GM21526 (cell line): Measurements from ENCODE around the gene ANGPT4.

Source experiments
- ATAC-seq: cut with Tn5 transposase; IDR thresholded peaks from one replicate; pipeline ENCODE4 v1.9.1; 2021; ENCODE audit warnings: moderate library complexity; ENCODE audit not compliant: unreplicated experiment, low FRiP score

ANGPT4 gene

DNA sequence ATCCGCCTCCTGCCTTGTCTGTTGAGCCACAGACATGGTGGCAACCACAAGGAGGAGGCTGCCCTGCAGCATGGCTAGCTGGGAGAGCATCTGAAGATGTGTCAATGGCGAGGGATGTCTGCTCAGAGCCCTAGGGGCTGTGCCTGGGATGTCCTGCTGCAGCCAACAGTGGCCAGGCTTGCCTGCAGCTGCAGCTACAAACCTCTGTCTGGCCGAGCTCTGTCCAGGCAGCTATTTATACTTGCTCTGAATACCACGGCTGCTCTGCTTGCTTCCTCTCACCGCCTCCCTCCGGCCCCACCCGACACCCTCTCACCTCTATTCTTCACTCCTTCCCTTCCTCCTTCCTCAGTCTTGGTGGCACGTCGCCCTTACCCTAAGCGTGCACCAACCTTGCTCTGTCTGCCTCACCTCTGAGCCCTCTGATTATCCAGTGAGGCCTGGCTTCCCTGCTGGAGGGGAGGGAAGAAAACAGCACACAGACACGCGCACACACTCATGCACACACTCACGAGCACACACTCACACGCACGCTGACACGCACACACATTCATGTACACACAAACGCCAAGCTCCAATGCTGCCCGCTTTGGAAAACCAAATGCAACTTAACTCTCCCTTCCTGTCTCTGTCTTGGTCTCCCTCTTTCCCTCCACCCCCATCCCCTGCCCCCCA lies at the start of gene ANGPT4:
TSS of gene ANGPT4 (minus strand) at position 210 of the 675 bp plus-strand sequence. CDS start at position 90, 120 bp downstream.
- ATAC-seq: no peak

DNA sequence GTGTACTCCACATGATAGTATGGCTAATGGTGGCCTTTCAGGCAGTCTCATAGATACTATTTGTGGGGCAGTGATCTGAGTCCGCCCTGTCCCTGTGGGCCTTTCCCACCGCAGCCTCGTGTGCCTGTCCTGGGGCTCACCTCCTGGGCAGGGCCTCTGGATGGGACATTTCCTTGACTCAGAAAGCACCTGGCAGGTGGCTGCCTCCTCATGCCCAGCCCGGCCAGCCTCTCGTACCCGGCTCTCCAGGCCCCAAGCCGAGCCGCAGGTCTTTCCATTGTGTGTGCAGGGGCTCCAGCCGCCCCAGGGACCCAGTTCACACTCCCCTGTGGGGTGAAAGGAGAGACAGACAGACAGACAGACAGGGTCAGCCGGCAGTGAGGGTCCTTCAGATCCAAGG lies 47.7 kb upstream of the ANGPT4 start:
- no peak for ATAC-seq

GRCh38 chr20:962683-963082 lies 46.5 kb upstream of the ANGPT4 start:
- ATAC-seq: no peak

GRCh38 chr20:962223-962622 lies 46.1 kb upstream of the ANGPT4 start:
- ATAC-seq: no peak

DNA sequence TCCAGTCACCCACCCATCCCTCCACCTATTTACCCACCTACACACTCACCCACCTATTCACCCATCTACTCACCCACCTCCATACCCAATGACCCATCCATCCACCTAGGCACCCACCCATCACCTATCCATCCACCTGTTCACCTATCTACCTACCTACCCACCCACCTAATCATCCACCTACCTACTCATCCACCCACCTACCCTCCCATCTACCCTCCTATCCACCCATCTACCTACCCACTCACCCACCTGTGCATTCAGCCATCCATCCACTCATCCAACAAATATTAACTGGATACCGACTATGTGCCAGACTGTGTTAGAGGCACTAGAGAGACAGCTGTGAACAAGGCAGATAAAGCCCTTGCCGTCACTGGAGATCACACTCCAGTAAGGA lies 45.6 kb upstream of the ANGPT4 start:
- ATAC-seq: no peak

DNA sequence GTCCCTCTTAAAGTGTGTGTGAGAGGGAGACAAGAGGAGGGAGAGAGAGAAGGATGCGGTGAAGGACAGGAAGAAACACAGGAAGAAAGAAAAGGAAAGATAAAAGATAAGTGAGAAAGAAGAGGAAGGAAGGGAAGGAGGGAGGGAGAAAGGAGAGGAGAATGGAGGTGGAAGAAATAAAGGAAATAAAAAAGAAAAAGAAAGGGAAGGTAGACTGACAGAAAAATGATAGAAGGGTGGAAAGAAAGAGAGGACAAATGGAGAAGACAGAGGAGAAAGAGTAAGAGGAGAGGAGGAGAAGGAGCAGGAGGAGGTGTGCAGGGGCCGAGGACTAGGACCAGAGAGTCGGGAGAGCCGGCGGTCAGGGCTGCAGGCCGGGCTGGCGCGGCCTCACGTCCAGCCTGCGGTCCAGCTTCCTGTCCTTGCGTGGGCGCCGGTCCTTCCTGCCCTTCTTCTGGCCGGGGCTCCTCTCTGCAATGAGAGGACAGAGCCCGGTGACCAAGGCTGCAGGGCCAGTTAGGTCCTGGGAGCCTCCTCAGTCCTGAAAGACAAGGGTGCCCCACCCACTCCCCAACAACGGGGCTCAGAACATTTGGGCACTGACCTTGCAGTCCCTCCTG lies 44.0 kb upstream of the ANGPT4 start:
- ATAC-seq: no peak

DNA sequence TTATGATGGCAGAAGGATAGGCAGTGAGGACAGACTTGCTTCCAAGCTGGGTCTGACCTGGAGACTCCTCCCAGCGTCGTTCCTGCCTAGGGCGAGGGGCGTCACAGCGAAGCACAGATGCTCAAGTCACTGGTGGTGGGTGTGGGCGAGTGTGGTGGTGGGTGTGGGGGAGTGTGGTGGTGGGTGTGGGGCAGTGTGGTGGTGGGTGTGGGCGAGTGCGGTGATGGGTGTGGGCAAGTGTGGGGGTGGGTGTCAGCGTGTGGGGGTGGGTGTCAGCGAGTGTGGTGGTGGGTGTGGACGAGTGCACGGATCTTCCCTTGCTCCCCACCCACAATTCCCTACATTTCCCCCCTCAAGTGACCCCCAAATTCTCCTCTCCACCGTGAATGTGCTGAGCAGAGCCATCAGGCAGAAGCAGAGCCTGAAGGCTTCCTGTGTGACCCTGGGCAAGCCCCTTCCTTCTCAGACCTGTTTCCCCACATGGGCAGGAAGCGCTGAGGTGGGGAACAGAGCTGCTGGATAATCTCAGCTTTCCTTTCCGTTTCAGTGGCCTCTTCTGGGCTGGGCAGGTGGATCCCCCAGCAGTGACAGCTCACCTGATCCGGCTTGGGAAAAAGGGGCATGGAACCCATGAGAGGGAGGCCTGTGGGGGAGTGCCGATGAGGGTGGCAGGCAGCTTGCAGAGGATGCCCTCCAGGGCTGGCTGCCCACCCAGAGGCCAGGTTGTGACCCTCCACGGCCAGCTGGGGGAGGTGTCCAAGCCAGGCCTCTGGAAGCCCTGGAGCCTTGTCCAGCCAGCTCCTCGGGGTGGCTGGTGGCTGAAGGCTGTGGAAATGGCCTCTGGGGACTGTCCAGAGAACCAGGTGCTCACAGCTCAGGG lies 43.0 kb upstream of the ANGPT4 start:
- no peak for ATAC-seq

DNA sequence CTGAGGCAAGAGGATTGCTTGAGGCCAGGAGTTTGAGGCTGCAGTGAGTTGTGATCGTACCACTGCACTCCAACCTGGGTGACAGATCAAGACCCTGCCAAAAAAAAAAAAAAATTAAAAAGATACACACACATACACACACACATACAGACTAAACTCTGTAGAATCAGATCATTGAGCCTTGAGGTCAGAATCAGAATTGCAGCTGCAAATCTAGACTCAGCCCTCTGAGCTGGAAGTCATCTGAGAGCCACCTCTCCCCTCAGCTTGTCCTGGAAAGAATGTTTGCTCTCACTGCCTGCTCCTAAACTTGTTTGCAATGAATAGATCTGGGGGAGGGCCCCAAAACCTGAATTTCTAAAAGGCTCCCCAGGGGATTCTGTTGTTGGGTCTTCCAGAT lies 41.4 kb upstream of the ANGPT4 start:
- ATAC-seq: no peak

DNA sequence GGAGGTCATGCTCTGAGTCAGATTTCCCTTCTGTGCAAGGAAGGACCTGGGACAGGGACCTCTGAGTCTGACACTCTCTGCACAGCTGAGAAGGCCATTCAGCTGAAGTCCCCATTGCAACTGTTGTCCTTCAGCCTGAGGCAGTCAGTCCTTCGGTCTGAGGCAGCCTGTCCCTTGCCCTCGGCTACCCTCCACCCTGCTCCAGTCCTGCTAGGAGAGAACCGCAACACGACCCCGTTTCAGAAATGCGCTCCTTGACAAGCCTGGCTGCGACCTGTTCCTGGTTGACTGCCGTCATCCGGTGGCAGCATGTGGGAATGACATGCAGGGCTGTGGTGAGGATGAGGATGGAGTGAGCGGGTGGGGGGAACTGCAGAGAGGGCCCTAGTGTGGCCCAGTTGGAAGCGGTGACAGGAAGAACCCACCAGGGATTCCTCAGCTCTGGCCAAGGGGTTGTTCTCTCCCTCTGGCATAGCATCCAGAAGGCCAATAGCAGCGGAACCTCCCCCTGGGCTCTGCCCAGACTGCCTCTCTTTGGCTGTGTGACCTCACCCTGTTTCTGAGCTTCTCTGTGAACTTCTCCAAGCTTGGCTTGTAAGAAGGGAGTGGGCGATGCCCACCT lies 40.3 kb upstream of the ANGPT4 start:
- no peak for ATAC-seq

DNA sequence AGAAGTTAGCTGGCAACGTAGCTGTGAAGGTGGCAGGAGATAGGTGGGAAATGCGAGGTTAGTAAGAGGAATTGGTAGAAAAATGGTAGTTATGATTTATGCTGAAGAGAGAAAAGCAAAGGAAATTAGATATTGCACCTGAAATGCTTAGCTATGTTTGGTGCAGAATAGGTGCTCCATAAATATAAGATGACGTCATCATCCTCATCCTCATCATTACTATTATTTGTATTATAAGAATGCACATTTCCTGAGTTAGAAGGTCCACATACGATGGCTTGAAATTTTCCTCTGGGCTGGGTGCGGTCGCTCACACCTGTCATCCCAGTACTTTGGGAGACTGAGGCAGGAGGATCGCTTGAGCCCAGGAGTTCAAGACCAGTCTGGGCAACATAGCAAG lies 39.5 kb upstream of the ANGPT4 start:
- ATAC-seq: no peak

DNA sequence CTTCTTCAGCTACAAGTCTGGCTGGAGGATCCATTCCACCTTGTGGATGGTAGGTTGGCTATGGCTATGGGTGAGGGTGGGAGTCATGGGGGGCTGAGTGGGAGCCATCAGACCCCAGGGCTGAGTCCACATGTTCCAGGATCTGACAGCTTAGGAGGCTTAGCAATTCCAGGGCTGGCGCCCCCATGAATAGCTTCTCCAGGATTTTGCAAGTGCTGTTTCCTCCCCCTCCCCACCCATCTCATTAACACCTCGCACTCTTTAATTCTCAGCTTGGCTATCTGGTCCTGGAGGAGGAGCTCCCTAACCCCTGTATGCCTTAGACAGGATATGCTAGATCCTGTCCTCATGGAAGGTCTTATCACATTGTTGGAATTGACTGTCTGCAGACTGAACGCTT lies 39.0 kb upstream of the ANGPT4 start:
- no peak for ATAC-seq

GRCh38 chr20:953742-954141 lies 37.6 kb upstream of the ANGPT4 start:
- ATAC-seq: no peak

- no peak for ATAC-seq
Measured at GRCh38 chr20:952196-952795, 36.2 kb upstream of the ANGPT4 start.

DNA sequence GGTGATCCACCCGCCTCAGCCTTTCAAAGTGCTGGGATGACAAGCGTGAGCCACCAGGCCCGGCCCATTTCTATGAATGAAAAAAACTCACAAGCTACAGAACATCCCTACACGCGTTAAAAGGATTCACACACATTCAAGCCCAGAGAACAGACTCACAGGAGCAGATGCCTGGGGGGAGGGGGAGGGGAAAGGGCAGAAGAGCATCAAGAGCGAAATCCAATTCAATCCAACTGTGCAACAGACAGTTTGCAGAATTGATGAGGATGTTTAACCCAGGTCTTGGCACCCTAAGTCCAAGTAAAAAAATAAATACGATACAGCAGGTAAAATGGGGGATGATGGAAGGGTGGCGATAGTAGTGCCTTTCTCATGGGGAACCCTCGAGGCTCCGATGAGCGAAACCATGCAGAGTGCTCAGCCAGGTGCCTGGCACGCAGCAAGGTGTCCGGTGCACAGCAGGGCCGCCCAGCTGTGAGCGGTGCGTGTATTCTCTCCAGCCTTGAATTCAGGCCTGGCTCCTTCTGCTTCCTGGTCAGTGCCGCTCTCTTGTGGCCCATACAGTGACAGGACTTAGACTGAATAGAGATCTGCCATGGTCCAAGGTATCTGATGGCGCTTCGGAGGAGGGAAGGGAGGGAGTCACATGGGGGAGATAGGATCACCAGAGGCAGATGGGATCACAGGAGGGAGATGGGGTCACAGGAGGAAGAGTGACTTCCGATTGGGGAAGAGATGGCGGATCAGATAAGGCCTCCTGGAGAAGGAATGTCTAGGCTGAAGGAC lies 35.4 kb upstream of the ANGPT4 start:
- ATAC-seq: no peak

DNA sequence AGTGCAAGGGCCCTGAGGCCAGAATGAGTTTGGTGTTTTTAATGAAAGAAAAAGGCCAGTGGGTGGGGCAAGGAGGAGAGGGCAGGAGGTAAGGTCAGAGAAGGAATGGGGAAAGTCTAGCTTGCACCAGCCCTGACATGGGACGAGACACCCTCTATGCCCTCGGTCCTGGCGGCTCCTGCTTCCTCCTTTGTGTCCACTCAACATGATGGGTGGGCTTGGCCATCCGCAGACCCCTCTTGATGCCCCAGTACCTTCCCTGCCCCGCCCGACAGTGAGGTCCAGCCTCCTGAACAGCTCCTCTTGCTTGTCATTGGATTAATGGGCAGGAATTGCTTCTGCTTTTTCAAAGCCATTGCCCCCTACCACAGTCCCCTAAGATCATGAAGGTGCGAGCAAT lies 33.6 kb upstream of the ANGPT4 start:
- ATAC-seq: no peak

DNA sequence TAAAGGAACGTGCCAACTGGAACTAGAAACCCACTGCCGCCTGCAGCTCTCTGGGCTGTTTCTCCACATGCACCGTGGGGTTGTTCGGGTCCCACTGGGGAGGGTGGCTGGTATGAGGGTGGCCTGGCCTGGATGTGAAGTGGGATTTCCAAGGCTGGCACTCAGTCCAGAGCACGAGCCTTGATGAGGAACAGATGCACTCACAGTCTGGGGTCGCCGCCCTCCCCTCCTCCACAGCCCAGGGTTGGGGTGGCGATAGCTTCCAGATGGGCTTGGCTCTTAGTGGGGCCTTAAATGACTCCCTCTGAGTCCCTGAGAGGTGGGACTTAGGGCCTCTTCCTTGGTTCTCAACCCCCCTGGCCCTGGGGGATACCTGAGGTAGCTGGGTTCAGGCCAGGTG lies 30.7 kb upstream of the ANGPT4 start:
- no peak for ATAC-seq

DNA sequence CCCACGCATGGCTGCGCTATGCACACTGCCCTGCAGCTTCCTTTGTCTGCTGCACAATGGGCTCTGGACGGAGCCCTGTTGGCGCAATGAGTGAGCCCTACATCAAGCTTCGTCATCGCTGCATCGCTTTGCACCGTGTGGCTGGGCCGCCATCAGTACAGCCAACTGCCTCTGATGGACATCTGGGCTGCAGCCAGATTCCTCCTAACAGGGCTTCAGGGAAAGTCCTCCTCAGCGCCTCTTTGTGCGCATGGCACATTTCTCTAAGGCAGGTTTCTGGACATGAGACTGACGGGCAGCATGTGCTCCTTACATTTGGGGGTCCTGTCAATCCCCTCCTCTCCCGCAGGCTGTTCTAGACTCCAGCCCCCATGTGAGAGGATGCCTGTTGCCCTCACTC lies 29.7 kb upstream of the ANGPT4 start:
- no peak for ATAC-seq

DNA sequence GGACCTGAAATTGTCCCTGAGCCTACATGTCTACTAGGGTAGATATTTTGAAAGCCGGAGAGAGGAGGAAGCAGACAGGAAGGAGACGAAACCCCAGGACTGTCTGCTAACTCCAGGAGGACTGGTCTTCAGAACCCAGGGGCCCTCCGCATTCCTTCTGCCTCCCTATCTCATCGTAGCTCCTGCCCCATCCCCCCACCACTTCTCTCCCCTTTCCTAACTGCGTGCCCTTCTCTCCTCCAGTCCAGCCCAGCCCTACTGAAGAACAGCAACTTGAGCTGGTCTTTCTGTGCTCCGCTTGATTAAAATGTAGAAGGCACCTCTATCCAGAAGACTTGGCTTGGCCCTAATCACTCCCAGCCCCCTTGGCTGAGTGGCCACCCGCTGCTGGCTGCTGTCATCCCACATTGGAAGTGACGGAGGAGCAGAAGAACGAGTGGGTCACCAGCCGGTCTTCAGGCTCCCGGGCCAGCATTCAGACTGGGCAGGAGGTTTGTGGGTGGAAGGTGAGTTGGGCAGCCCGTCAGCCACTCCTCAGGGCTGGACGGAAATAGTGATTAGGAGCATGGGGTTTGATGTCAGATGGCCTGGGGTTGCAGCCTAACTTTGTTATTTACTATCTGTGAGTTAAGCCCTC lies 28.8 kb upstream of the ANGPT4 start:
- ATAC-seq: no peak

- ATAC-seq: no peak
Measured at GRCh38 chr20:944148-944547, 28.0 kb upstream of the ANGPT4 start.

DNA sequence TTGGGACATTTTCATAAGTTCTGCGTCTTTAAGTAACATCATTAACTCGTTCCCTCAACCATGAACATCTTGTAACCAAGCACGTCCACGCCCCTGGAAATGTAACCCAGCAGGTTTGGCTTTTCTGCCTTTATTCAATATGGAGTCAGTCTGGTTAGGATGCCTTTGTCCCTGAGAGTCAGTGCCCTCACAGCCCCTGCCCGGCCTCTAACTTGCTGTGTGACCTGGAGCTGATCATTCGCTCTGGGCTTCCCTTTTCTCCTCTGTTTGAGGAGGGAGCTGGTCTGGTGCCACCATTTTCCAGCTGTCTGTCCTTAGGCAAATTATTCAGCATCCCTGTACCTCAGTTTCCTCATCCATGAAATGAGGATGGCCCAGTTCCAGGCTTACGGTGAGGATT lies 26.5 kb upstream of the ANGPT4 start:
- ATAC-seq: no peak
